Stimulated activated CD4-positive, alpha-beta T cell treated with anti-CD3 and anti-CD28 coated beads, Interleukin-2, amount 100 ng/mL, for 24 hours (primary cell): ENCODE results near the gene S100A12.

Source experiments
- DNase-seq, 2 donors: peaks; one replicate each; pipeline ENCODE4 v3.0.0-alpha.2; 2020

S100A12 gene

GRCh38 chr1:153365696-153366095 is 9.7 kb downstream of the S100A12 start:
- DNase-seq: no peak

- no peak for DNase-seq
Observed at GRCh38 chr1:153364766-153365666, 10.4 kb downstream of the S100A12 start.

- no peak for DNase-seq
Observed at GRCh38 chr1:153364156-153364555, 11.3 kb downstream of the S100A12 start.

GRCh38 chr1:153363641-153364040 is 11.8 kb downstream of the S100A12 start:
- no peak for DNase-seq

GRCh38 chr1:153362187-153362775 is 13.1 kb downstream of the S100A12 start:
- no peak for DNase-seq

- DNase-seq: no peak
Observed at GRCh38 chr1:153361480-153362109, 13.8 kb downstream of the S100A12 start.

GRCh38 chr1:153360592-153361479 is 14.6 kb downstream of the S100A12 start:
- DNase-seq: no peak

- DNase-seq: no peak
Observed at GRCh38 chr1:153360190-153360589, 15.2 kb downstream of the S100A12 start.

GRCh38 chr1:153359241-153359640 is 16.2 kb downstream of the S100A12 start:
- no peak for DNase-seq

- DNase-seq: no peak
Observed at GRCh38 chr1:153358691-153358975, 16.8 kb downstream of the S100A12 start.

- no peak for DNase-seq
Observed at GRCh38 chr1:153357853-153358690, 17.3 kb downstream of the S100A12 start, which contains the start of gene S100A9. Gene S100A9, plus strand, starts transcription at chr1:153357854. Its CDS starts 430 bp downstream, at chr1:153358284.

GRCh38 chr1:153357076-153357852 is 18.2 kb downstream of the S100A12 start:
- DNase-seq: no peak

GRCh38 chr1:153356392-153357075 is 18.9 kb downstream of the S100A12 start:
- no peak for DNase-seq

- DNase-seq: peak; percentile 36 to 46
Observed at GRCh38 chr1:153355445-153356071, 19.9 kb downstream of the S100A12 start.

- DNase-seq: no peak
Observed at GRCh38 chr1:153354515-153355193, 20.8 kb downstream of the S100A12 start.

- DNase-seq: no peak
Observed at GRCh38 chr1:153353226-153353947, 22.0 kb downstream of the S100A12 start.

- peak; percentile 66 to 70 for DNase-seq
Observed at GRCh38 chr1:153352523-153352922, 22.9 kb downstream of the S100A12 start.

GRCh38 chr1:153350321-153350957 is 25.0 kb downstream of the S100A12 start:
- DNase-seq: no peak
